BJ (cell line): Measurements from ENCODE around the gene MID1. TPM values are rescaled to one million over a fixed set of nuclear protein-coding genes. Genes with fewer than 3 reads are reported as not detected.

Source experiments
- CTCF ChIA-PET: fragments of 350-600 bp; formaldehyde crosslinking; extraction: SDS; loops from one replicate; lab custom pipeline; 2021; ENCODE audit warnings: antibody characterized with exemption, inconsistent platforms; lab: Yijun Ruan, JAX
- POLR2A ChIA-PET: fragments of 300-600 bp; sonication (Branson Sonifier 250); formaldehyde crosslinking; extraction: SDS; loops from one replicate; lab custom pipeline; 2021; ENCODE audit warnings: antibody characterized with exemption; lab: Charles Lee
- DNase-seq: peaks from one replicate; pipeline ENCODE4 v3.0.0-alpha.2; 2011; ENCODE audit warnings: low read depth
- H3K27me3 ChIP-seq: 2 replicates; pipeline ENCODE4 v1.6.0; 2011; ENCODE audit warnings: low read length; ENCODE audit not compliant: control insufficient read depth, insufficient read depth
- H3K36me3 ChIP-seq: 2 replicates; pipeline ENCODE4 v1.5.1; 2011; ENCODE audit warnings: low read length; ENCODE audit not compliant: control insufficient read depth, insufficient read depth
- H3K4me3 ChIP-seq: 2 replicates; pipeline ENCODE4 v1.5.1; 2011; ENCODE audit warnings: low read depth, mild to moderate bottlenecking, control low read depth, low read length
- polyA plus RNA-seq: library from polyadenylated mRNA; depleted of rRNA; stranded (reverse); fragments of >200 nt; gene quantifications from 2 replicates; pipeline ENCODE4 v1.2.3, GENCODE V29; 2011
- TF ChIP-seq, protein P1 (sequence below): IDR thresholded peaks from 2 replicates; pipeline ENCODE4 v1.5.1; 2011; ENCODE audit warnings: low read depth, mild to moderate bottlenecking, control low read depth, inconsistent platforms, low read length, moderate library complexity; ENCODE audit not compliant: insufficient read depth

MID1 gene
- polyA plus RNA-seq, 1 experiment, result 42.6 TPM

- POLR2A ChIA-PET, result interaction anchor here (0.6 kb wide), 1 partner anchor 14 kb away, joined by 4 read pairs; no protein-coding TSS in a partner anchor
- no peaks in the 10 kb centered on the region for H3K27me3 ChIP-seq
- CTCF ChIA-PET, result no interaction called here
- no peak for DNase-seq
- no peak overlapping the region for H3K4me3 ChIP-seq
- TF ChIP-seq, protein P1, sequence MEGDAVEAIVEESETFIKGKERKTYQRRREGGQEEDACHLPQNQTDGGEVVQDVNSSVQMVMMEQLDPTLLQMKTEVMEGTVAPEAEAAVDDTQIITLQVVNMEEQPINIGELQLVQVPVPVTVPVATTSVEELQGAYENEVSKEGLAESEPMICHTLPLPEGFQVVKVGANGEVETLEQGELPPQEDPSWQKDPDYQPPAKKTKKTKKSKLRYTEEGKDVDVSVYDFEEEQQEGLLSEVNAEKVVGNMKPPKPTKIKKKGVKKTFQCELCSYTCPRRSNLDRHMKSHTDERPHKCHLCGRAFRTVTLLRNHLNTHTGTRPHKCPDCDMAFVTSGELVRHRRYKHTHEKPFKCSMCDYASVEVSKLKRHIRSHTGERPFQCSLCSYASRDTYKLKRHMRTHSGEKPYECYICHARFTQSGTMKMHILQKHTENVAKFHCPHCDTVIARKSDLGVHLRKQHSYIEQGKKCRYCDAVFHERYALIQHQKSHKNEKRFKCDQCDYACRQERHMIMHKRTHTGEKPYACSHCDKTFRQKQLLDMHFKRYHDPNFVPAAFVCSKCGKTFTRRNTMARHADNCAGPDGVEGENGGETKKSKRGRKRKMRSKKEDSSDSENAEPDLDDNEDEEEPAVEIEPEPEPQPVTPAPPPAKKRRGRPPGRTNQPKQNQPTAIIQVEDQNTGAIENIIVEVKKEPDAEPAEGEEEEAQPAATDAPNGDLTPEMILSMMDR, result no peak
- H3K36me3 ChIP-seq, result no peaks in the 10 kb centered on the region
These were observed 215.9 kb downstream of the MID1 start for GRCh38 chrX:10404436-10404835.

DNA sequence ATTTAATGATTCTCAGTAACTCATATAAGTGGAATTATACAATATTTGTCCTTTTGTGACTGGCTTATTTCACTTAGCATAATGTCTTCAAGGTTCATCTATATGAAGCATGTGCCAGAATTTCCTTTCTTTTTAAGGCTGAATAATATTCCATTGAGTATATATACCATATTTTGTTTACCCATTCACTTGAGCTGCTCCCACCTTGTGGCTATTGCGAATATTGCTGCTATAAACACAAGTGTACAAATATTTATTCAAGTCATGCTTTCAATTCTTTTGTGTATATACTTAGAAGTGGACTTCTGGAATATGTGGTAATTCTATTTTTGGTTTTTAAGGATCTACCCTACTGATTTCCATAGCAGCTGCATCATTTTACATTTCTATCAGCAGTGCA lies 219.1 kb downstream of the MID1 start:
- TF ChIP-seq, protein P1, result no peak
- H3K36me3 ChIP-seq, result no peaks in the 10 kb centered on the region
- DNase-seq, result no peak
- H3K4me3 ChIP-seq, result no peak overlapping the region
- H3K27me3 ChIP-seq, result no peaks in the 10 kb centered on the region
- ChIA-PET POLR2A (no interaction called here), CTCF (interaction anchor here (0.6 kb wide), 1 partner anchor 212 kb away, joined by 4 read pairs; no protein-coding TSS in a partner anchor)

DNA sequence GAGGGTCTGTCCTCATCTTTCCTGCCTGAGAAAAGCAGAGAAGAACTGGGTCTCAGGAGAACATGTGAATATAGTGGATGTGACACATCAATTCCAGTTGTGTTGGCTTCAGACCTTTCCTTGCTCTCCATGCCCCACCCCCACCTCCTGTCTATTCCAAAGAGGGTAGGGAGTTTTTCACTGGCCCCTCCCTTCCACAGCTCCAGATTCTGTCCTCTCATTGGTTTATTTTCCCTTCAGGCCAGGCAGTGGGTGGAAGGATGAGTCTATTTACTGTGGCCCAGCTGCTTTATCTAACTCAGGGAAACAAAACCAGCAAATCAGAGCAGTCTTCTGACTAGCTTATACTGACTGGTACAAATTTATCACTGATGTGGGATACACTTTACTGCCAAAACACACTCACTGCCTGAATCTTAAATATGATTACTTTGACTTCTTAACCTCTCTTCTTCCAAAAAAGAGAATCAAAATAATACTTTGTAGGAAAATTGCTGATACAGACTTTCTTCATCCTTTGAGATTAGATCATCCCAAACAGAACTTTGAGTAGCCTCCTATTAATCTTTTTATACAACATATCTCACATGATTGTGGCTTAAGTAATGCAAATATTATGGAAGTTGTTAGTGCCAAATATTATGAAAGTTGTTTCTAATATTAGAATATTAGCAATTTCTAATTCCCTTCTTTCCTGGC lies 221.2 kb downstream of the MID1 start:
- ChIA-PET POLR2A (no interaction called here), CTCF (interaction anchor here (0.6 kb wide), 1 partner anchor 160 kb away, joined by 3 read pairs; no protein-coding TSS in a partner anchor)
- Histone ChIP-seq H3K4me3 (no peak overlapping the region), H3K36me3 (no peaks in the 10 kb centered on the region), H3K27me3 (no peaks in the 10 kb centered on the region)
- TF ChIP-seq, protein P1, result no peak
- DNase-seq, result no peak

GRCh38 chrX:10398215-10398614 lies 222.2 kb downstream of the MID1 start:
- no peaks in the 10 kb centered on the region for H3K36me3 ChIP-seq
- H3K27me3 ChIP-seq, result no peaks in the 10 kb centered on the region
- H3K4me3 ChIP-seq, result no peak overlapping the region
- TF ChIP-seq, protein P1, result no peak
- POLR2A ChIA-PET, result no interaction called here
- CTCF ChIA-PET, result no interaction called here
- DNase-seq, result no peak

- TF ChIP-seq, protein P1, result no peak
- CTCF ChIA-PET, result no interaction called here
- POLR2A ChIA-PET, result no interaction called here
These were observed 223.0 kb downstream of the MID1 start for GRCh38 chrX:10397349-10397748.

More at GRCh38 chrX:10397349-10397748, 223.0 kb downstream of the MID1 start:
- Histone ChIP-seq H3K36me3 (no peaks in the 10 kb centered on the region), H3K27me3 (no peaks in the 10 kb centered on the region), H3K4me3 (no peak overlapping the region)
- DNase-seq, result no peak
